GM19463 (cell line): ENCODE data around the gene AKR1A1.
"Not testable (repeated sequence)": the region's sequence is repeated elsewhere in the genome, so short reads cannot be mapped to it uniquely, and the experiment has no call there.

Experiments
- ATAC-seq: cut with Tn5 transposase; IDR thresholded peaks from one replicate; pipeline ENCODE4 v1.9.1; 2021; ENCODE audit warnings: mild to moderate bottlenecking, moderate library complexity; ENCODE audit not compliant: unreplicated experiment

The AKR1A1 gene

GRCh38 chr1:45523516-45523915 lies 27.1 kb upstream of the AKR1A1 start:
- ATAC-seq = not testable (repeated sequence)

- ATAC-seq = not testable (repeated sequence)
Observed at GRCh38 chr1:45523975-45524374, 26.7 kb upstream of the AKR1A1 start.

GRCh38 chr1:45526135-45526644 lies 24.4 kb upstream of the AKR1A1 start:
- ATAC-seq = no peak

GRCh38 chr1:45530632-45531135 lies 19.9 kb upstream of the AKR1A1 start:
- no peak for ATAC-seq

- ATAC-seq = no peak
Observed at GRCh38 chr1:45531873-45532272, 18.8 kb upstream of the AKR1A1 start.

GRCh38 chr1:45535988-45536766 lies 14.4 kb upstream of the AKR1A1 start:
- ATAC-seq = no peak

GRCh38 chr1:45536886-45537285 lies 13.7 kb upstream of the AKR1A1 start:
- no peak for ATAC-seq

- no peak for ATAC-seq
Observed at GRCh38 chr1:45541193-45541592, 9.4 kb upstream of the AKR1A1 start.

- ATAC-seq = no peak
Observed at GRCh38 chr1:45542591-45542990, 8.0 kb upstream of the AKR1A1 start.

GRCh38 chr1:45543581-45544417 lies 6.8 kb upstream of the AKR1A1 start:
- ATAC-seq = peak; percentile 55

GRCh38 chr1:45544530-45544929 lies 6.1 kb upstream of the AKR1A1 start:
- no peak for ATAC-seq

- ATAC-seq = no peak
Observed at GRCh38 chr1:45545019-45545493, 5.6 kb upstream of the AKR1A1 start.

GRCh38 chr1:45545553-45546310 lies 4.9 kb upstream of the AKR1A1 start:
- ATAC-seq = no peak

GRCh38 chr1:45551684-45552083 lies 1.1 kb downstream of the AKR1A1 start:
- no peak for ATAC-seq

- no peak for ATAC-seq
Observed at GRCh38 chr1:45552331-45552730, 1.7 kb downstream of the AKR1A1 start.

- no peak for ATAC-seq
Observed at GRCh38 chr1:45554198-45554597, 3.6 kb downstream of the AKR1A1 start.

GRCh38 chr1:45557422-45557944 lies 6.9 kb downstream of the AKR1A1 start:
- no peak for ATAC-seq

GRCh38 chr1:45563843-45564242 lies 13.2 kb downstream of the AKR1A1 start:
- ATAC-seq = no peak

- ATAC-seq = no peak
Observed at GRCh38 chr1:45566722-45567121, 16.1 kb downstream of the AKR1A1 start.

GRCh38 chr1:45567911-45568310 lies 17.3 kb downstream of the AKR1A1 start:
- ATAC-seq = no peak

GRCh38 chr1:45568421-45568820 lies 17.8 kb downstream of the AKR1A1 start:
- no peak for ATAC-seq
